HepG2 (cell line): Measurements from ENCODE around the gene WDR37. TPM values are rescaled to one million over a fixed set of nuclear protein-coding genes. Genes with fewer than 3 reads are reported as not detected.

Experiments
- ESRRA ChIP-seq: sonication (generic); formaldehyde crosslinking; IDR thresholded peaks from 2 replicates; pipeline ENCODE4 v1.5.1; 2020; ENCODE audit warnings: mild to moderate bottlenecking, low read depth, missing genetic modification reagents
- GZF1 ChIP-seq: sonication (generic); formaldehyde crosslinking; IDR thresholded peaks from 2 replicates; pipeline ENCODE4 v1.5.1; 2020; ENCODE audit warnings: mild to moderate bottlenecking, missing genetic modification reagents
- HNRNPUL1 ChIP-seq: fragments of 200-400 bp; formaldehyde crosslinking; IDR thresholded peaks from 2 replicates; pipeline ENCODE4 v1.6.1; 2017; ENCODE audit warnings: low read depth, mild to moderate bottlenecking, low read length, moderate library complexity
- PHF8 ChIP-seq: sonication (generic); formaldehyde crosslinking; IDR thresholded peaks from 2 replicates; pipeline ENCODE4 v1.5.0; 2020; ENCODE audit warnings: missing genetic modification reagents
- RBM22 ChIP-seq: fragments of 200-400 bp; formaldehyde crosslinking; optimal IDR thresholded peaks from 2 replicates; pipeline ENCODE3; 2017; ENCODE audit warnings: mild to moderate bottlenecking, low read length, moderate library complexity
- SRSF4 ChIP-seq: fragments of 200-400 bp; formaldehyde crosslinking; IDR thresholded peaks from one replicate; pipeline ENCODE4 v1.6.1; 2018; ENCODE audit warnings: mild to moderate bottlenecking, low read depth, low read length, moderate library complexity; ENCODE audit not compliant: poor library complexity, severe bottlenecking
- ZFP36L1 ChIP-seq: sonication (generic); formaldehyde crosslinking; IDR thresholded peaks from 2 replicates; pipeline ENCODE4 v1.8.0; 2022; ENCODE audit warnings: mild to moderate bottlenecking, missing genetic modification reagents, moderate library complexity
- ZNF546 ChIP-seq: sonication (generic); formaldehyde crosslinking; conservative IDR thresholded peaks from 2 replicates; pipeline ENCODE4 v1.8.1; 2023; ENCODE audit warnings: mild to moderate bottlenecking, missing genetic modification reagents
- ZNF557 ChIP-seq: sonication (generic); formaldehyde crosslinking; IDR thresholded peaks from 2 replicates; pipeline ENCODE4 v1.4.0; 2020; ENCODE audit warnings: missing genetic modification reagents
- ZNF629 ChIP-seq: sonication (generic); formaldehyde crosslinking; conservative IDR thresholded peaks from 2 replicates; pipeline ENCODE4 v1.5.0; 2020; ENCODE audit warnings: missing genetic modification reagents
- ZNF709 ChIP-seq: sonication (generic); formaldehyde crosslinking; IDR thresholded peaks from 2 replicates; pipeline ENCODE4 v1.5.0; 2020; ENCODE audit warnings: mild to moderate bottlenecking, missing genetic modification reagents
- ZNF768 ChIP-seq: sonication (generic); formaldehyde crosslinking; IDR thresholded peaks from 2 replicates; pipeline ENCODE4 v1.4.0; 2020; ENCODE audit warnings: missing genetic modification reagents
- polyA plus RNA-seq, 8 experiments: library from polyadenylated mRNA; depleted of rRNA in 3 of 8; stranded (reverse) in 7 of 8; unstranded in 1 of 8; fragments of >200 nt; fragmentation: Illumina TruSeq in 4 of 8; extraction: Trizol in 4 of 8; gene quantifications; 2 replicates each; pipeline versions ENCODE4 v1.2.1 to v1.2.3, GENCODE V29; 2011 to 2016; ENCODE audit warnings: low read depth in 4 of 8, missing spikeins in 1 of 8, mixed read lengths in 1 of 8; ENCODE audit not compliant: insufficient read depth in 1 of 8
- total RNA-seq, 5 experiments: library from RNA; depleted of rRNA; stranded (reverse); fragments of >200 nt; fragmentation: Illumina TruSeq; extraction: Trizol; gene quantifications; 2 replicates each; pipeline ENCODE4 v1.2.3, GENCODE V29; 2016; ENCODE audit warnings: low read depth in 1 of 5
- TF ChIP-seq, protein P1 (sequence below): sonication (generic); formaldehyde crosslinking; IDR thresholded peaks from 2 replicates; pipeline ENCODE4 v1.9.0; 2021; ENCODE audit warnings: mild to moderate bottlenecking, missing genetic modification reagents
- TF ChIP-seq, protein P2 (sequence below): sonication (generic); formaldehyde crosslinking; IDR thresholded peaks from 2 replicates; pipeline ENCODE4 v1.8.0; 2022; ENCODE audit warnings: missing genetic modification reagents, mild to moderate bottlenecking, borderline replicate concordance
- TF ChIP-seq, protein P3 (sequence below): sonication (generic); formaldehyde crosslinking; IDR thresholded peaks from 2 replicates; pipeline ENCODE4 v1.4.0; 2020; ENCODE audit warnings: missing genetic modification reagents, borderline replicate concordance
- TF ChIP-seq, protein P4 (sequence below): sonication (generic); formaldehyde crosslinking; IDR thresholded peaks from 2 replicates; pipeline ENCODE4 v1.8.0; 2022; ENCODE audit warnings: missing genetic modification reagents, mild to moderate bottlenecking, inconsistent platforms, borderline replicate concordance

WDR37 gene
- total and polyA plus RNA-seq, 2 of the 13 experiments (the other 11 are each of a cell fraction or from before 2014, with no cell fraction given) = 5.9 to 7.5 TPM

DNA sequence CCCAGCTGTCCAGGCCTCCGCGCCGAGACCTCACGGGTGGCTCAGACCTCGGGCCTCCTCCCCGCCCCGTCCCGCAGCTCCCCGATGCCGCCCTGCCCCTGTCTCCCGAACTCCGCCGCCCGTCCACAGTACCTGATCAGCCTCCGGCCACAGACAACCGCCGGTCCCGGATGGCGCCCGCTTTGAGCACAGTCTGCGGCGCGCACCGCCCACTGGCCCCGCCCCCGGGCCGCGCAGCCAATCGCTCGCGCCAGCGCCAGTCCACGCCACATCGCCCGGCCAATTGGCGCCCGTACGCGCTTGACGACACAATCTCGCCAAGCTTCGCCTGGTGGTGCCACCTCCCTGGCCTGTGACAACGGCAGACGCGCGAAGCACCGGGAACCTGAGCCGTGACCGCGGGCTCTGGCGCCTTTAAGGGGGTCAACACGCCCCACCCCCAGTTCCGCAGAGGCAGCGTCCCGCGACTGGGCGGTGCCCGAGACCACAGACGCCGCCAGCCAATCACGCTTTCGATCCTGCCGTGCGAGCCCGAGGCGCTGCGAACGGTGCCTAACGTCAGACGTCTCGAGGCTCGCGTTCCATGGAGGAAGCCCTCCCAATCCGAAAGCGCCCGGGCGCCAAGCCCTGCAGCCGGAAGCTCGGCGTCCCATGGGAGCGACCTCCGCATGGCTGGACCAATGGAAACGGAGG is 7.3 kb upstream of the WDR37 start, which contains the start of gene IDI1 (continued):
- peak; percentile 96 for TF ChIP-seq ZNF709 (CRISPR knock-in tag)
- TF ChIP-seq, protein P1, sequence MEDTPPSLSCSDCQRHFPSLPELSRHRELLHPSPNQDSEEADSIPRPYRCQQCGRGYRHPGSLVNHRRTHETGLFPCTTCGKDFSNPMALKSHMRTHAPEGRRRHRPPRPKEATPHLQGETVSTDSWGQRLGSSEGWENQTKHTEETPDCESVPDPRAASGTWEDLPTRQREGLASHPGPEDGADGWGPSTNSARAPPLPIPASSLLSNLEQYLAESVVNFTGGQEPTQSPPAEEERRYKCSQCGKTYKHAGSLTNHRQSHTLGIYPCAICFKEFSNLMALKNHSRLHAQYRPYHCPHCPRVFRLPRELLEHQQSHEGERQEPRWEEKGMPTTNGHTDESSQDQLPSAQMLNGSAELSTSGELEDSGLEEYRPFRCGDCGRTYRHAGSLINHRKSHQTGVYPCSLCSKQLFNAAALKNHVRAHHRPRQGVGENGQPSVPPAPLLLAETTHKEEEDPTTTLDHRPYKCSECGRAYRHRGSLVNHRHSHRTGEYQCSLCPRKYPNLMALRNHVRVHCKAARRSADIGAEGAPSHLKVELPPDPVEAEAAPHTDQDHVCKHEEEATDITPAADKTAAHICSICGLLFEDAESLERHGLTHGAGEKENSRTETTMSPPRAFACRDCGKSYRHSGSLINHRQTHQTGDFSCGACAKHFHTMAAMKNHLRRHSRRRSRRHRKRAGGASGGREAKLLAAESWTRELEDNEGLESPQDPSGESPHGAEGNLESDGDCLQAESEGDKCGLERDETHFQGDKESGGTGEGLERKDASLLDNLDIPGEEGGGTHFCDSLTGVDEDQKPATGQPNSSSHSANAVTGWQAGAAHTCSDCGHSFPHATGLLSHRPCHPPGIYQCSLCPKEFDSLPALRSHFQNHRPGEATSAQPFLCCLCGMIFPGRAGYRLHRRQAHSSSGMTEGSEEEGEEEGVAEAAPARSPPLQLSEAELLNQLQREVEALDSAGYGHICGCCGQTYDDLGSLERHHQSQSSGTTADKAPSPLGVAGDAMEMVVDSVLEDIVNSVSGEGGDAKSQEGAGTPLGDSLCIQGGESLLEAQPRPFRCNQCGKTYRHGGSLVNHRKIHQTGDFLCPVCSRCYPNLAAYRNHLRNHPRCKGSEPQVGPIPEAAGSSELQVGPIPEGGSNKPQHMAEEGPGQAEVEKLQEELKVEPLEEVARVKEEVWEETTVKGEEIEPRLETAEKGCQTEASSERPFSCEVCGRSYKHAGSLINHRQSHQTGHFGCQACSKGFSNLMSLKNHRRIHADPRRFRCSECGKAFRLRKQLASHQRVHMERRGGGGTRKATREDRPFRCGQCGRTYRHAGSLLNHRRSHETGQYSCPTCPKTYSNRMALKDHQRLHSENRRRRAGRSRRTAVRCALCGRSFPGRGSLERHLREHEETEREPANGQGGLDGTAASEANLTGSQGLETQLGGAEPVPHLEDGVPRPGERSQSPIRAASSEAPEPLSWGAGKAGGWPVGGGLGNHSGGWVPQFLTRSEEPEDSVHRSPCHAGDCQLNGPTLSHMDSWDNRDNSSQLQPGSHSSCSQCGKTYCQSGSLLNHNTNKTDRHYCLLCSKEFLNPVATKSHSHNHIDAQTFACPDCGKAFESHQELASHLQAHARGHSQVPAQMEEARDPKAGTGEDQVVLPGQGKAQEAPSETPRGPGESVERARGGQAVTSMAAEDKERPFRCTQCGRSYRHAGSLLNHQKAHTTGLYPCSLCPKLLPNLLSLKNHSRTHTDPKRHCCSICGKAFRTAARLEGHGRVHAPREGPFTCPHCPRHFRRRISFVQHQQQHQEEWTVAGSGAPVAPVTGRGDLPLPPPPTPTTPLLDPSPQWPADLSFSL = no peak
- no peak for TF ChIP-seq ZNF557
- no peak; the same call in 1 of the 2 replicates for TF ChIP-seq ZNF629 (CRISPR knock-in tag)
- peak; percentile 74; the same call in 1 of the 2 replicates for TF ChIP-seq HNRNPUL1
- TF ChIP-seq PHF8 (CRISPR knock-in tag) = peak; percentile 81
- TF ChIP-seq, protein P2, sequence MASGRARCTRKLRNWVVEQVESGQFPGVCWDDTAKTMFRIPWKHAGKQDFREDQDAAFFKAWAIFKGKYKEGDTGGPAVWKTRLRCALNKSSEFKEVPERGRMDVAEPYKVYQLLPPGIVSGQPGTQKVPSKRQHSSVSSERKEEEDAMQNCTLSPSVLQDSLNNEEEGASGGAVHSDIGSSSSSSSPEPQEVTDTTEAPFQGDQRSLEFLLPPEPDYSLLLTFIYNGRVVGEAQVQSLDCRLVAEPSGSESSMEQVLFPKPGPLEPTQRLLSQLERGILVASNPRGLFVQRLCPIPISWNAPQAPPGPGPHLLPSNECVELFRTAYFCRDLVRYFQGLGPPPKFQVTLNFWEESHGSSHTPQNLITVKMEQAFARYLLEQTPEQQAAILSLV = peak; percentile 46; the same call in 1 of the 2 replicates
- TF ChIP-seq, protein P3, sequence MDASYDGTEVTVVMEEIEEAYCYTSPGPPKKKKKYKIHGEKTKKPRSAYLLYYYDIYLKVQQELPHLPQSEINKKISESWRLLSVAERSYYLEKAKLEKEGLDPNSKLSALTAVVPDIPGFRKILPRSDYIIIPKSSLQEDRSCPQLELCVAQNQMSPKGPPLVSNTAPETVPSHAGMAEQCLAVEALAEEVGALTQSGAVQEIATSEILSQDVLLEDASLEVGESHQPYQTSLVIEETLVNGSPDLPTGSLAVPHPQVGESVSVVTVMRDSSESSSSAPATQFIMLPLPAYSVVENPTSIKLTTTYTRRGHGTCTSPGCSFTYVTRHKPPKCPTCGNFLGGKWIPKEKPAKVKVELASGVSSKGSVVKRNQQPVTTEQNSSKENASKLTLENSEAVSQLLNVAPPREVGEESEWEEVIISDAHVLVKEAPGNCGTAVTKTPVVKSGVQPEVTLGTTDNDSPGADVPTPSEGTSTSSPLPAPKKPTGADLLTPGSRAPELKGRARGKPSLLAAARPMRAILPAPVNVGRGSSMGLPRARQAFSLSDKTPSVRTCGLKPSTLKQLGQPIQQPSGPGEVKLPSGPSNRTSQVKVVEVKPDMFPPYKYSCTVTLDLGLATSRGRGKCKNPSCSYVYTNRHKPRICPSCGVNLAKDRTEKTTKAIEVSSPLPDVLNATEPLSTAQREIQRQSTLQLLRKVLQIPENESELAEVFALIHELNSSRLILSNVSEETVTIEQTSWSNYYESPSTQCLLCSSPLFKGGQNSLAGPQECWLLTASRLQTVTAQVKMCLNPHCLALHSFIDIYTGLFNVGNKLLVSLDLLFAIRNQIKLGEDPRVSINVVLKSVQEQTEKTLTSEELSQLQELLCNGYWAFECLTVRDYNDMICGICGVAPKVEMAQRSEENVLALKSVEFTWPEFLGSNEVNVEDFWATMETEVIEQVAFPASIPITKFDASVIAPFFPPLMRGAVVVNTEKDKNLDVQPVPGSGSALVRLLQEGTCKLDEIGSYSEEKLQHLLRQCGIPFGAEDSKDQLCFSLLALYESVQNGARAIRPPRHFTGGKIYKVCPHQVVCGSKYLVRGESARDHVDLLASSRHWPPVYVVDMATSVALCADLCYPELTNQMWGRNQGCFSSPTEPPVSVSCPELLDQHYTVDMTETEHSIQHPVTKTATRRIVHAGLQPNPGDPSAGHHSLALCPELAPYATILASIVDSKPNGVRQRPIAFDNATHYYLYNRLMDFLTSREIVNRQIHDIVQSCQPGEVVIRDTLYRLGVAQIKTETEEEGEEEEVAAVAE (CRISPR knock-in tag) = no peak
- TF ChIP-seq ZNF768 (CRISPR knock-in tag) = no peak
- peak; percentile 37 for TF ChIP-seq RBM22
- peak; percentile 80; the same call in 1 of the 2 replicates for TF ChIP-seq ESRRA (CRISPR knock-in tag)
- peak; percentile 55 for TF ChIP-seq ZNF546 (CRISPR knock-in tag)
- TF ChIP-seq, protein P4, sequence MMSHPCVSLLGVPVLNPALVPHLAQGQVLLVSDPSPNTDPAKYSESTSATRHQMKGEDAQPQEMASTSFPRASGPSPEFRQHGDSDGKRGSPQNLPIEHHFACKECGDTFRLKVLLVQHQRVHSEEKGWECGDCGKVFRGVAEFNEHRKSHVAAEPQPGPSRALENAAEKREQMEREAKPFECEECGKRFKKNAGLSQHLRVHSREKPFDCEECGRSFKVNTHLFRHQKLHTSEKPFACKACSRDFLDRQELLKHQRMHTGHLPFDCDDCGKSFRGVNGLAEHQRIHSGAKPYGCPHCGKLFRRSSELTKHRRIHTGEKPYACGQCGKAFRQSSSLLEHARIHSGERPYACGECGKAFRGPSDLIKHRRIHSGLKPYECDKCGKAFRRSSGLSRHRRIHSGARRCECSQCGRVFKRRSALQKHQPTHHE (CRISPR knock-in tag) = no peak; the same call in 1 of the 2 replicates
- TF ChIP-seq GZF1 (CRISPR knock-in tag) = no peak
- TF ChIP-seq ZFP36L1 (CRISPR knock-in tag) = peak; percentile 93
- peak; percentile 78 for TF ChIP-seq SRSF4
